M059J (cell line): ENCODE measurements around the gene SLC22A23. TPM values are rescaled to one million over a fixed set of nuclear protein-coding genes. Genes with fewer than 3 reads are reported as not detected.

Experiments
- DNase-seq: peaks from one replicate; pipeline ENCODE4 v3.0.0-alpha.2; 2012; ENCODE audit warnings: low read depth
- total RNA-seq: library from RNA; depleted of rRNA; stranded (reverse); fragments of >200 nt; shearing (Covaris generic); gene quantifications from 2 replicates; pipeline ENCODE4 v1.2.3, GENCODE V29; 2014

SLC22A23 gene
- total RNA-seq, 1 experiment from 2014 or later: 0.64 TPM

- DNase-seq: no peak
Observed at GRCh38 chr6:3320238-3320811, 136.5 kb downstream of the SLC22A23 start.

- peak; percentile 30 for DNase-seq
Observed at GRCh38 chr6:3319610-3320200, 137.1 kb downstream of the SLC22A23 start.

GRCh38 chr6:3318821-3319540 is 137.9 kb downstream of the SLC22A23 start:
- no peak for DNase-seq

- DNase-seq: no peak
Observed at GRCh38 chr6:3318226-3318625, 138.6 kb downstream of the SLC22A23 start.

GRCh38 chr6:3317741-3318211 is 139.1 kb downstream of the SLC22A23 start:
- no peak for DNase-seq

- no peak for DNase-seq
Observed at GRCh38 chr6:3316818-3317217, 140.0 kb downstream of the SLC22A23 start.

GRCh38 chr6:3316331-3316730 is 140.5 kb downstream of the SLC22A23 start:
- DNase-seq: no peak

GRCh38 chr6:3315841-3316240 is 141.0 kb downstream of the SLC22A23 start:
- DNase-seq: no peak

GRCh38 chr6:3314621-3315467 is 142.0 kb downstream of the SLC22A23 start:
- DNase-seq: no peak

- DNase-seq: no peak
Observed at GRCh38 chr6:3314176-3314575, 142.7 kb downstream of the SLC22A23 start.

GRCh38 chr6:3312604-3313231 is 144.1 kb downstream of the SLC22A23 start:
- DNase-seq: no peak

- no peak for DNase-seq
Observed at GRCh38 chr6:3311826-3312225, 145.0 kb downstream of the SLC22A23 start.

- no peak for DNase-seq
Observed at GRCh38 chr6:3310703-3311102, 146.1 kb downstream of the SLC22A23 start.

- DNase-seq: no peak
Observed at GRCh38 chr6:3310051-3310448, 146.8 kb downstream of the SLC22A23 start.

GRCh38 chr6:3309391-3310050 is 147.3 kb downstream of the SLC22A23 start:
- no peak for DNase-seq

GRCh38 chr6:3308106-3308505 is 148.7 kb downstream of the SLC22A23 start:
- no peak for DNase-seq

- DNase-seq: no peak
Observed at GRCh38 chr6:3307436-3307835, 149.4 kb downstream of the SLC22A23 start.

GRCh38 chr6:3306848-3307247 is 150.0 kb downstream of the SLC22A23 start:
- no peak for DNase-seq

GRCh38 chr6:3305831-3306230 is 151.0 kb downstream of the SLC22A23 start:
- no peak for DNase-seq

- no peak for DNase-seq
Observed at GRCh38 chr6:3305216-3305565, 151.7 kb downstream of the SLC22A23 start.

GRCh38 chr6:3304500-3305215 is 152.2 kb downstream of the SLC22A23 start:
- DNase-seq: no peak
